Measurements from ENCODE around the gene POLR2F.
"Not testable (repeated sequence)": the region's sequence is repeated elsewhere in the genome, so short reads cannot be mapped to it uniquely, and the experiment has no call there.

Gene POLR2F

DNA sequence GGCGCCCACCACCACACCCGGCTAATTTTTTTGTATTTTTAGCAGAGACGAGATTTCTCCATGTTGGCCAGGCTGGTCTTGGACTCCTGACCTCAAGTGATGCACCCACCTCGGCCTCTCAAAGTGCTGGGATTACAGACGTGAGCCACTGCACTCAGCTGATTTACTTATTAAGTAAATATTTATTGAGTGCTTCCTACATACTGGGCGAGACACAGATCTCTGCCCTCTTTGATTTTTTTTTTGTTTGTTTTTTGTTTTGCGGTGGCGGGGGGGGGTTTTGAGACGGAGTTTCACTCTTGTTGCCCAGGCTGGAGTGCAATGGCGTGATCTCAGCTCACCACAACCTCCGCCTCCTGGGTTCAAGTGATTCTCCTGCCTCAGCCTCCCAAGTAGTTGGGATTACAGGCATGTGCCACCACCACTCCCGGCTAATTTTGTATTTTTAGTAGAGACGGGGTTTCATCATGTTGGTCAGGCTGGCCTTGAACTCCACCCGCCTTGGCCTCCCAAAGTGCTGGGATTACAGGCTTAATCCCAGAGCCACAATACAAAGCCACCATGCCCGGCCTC, 2.4 kb downstream of the POLR2F start:
- not testable (repeated sequence) for DNase-seq

DNA sequence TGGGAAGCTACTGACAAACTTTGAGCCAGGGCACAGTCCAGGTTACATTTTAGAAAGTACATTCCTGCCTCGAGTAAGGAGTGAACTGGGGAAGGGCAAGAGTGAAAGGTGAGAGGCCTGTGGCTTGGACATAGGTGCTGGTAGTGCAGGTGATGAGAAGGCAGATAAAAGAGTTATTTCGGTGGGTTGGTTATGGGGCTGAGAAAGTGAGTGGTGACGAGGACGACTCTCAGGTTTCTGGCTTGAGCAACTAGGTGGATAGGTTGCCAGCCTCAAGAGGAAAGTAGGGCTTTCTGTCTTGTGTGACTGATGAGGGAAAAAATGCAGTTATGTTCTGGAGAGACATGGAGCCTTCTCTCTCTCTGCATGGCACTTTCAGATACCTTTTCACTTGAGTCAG, 3.7 kb downstream of the POLR2F start:
- no peak for DNase-seq

DNA sequence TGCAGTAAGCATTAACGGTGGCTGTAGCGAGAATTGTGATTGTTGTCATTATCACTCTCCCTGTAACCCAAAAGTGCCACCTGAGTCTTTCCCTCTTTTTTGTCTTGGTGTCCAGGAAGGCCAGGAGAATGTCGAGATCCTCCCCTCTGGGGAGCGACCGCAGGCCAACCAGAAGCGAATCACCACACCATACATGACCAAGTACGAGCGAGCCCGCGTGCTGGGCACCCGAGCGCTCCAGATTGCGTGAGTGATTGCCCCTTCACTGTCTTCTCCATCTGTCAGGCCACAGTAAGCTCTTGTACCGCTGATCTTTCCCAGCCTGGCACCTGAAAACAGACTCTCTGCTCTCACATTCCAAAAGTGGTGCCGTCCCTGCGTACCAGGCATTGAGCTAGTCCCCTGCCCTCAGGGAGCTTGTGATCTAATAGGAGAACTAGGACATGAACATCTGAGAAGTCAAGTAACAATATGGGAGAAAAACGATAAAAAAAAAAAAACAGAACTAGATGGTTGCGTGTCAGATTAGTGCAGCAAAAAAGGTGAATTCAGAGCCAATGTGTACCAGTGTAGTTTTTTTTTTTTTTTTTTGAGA, 5.8 kb downstream of the POLR2F start:
- no peak for DNase-seq

DNA sequence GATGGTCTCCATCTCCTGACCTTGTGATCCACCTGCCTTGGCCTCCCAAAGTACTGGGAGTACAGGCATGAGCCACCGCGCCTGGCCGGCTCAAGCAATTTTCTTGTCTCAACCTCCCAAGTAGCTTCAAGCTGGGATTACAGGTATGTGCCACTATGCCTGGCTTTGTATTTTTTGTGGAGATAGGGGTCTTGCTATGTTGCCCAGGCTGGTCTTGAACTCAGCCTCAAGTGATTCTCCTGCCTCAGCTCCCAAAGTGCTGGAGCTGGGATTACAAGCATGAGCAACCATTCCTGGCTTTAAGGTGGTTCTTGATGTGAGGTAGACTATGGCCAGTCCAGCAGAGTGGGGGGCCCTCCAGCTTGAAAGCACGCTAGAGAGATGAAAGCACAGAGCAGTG, 7.6 kb downstream of the POLR2F start:
- DNase-seq, result no peak

DNA sequence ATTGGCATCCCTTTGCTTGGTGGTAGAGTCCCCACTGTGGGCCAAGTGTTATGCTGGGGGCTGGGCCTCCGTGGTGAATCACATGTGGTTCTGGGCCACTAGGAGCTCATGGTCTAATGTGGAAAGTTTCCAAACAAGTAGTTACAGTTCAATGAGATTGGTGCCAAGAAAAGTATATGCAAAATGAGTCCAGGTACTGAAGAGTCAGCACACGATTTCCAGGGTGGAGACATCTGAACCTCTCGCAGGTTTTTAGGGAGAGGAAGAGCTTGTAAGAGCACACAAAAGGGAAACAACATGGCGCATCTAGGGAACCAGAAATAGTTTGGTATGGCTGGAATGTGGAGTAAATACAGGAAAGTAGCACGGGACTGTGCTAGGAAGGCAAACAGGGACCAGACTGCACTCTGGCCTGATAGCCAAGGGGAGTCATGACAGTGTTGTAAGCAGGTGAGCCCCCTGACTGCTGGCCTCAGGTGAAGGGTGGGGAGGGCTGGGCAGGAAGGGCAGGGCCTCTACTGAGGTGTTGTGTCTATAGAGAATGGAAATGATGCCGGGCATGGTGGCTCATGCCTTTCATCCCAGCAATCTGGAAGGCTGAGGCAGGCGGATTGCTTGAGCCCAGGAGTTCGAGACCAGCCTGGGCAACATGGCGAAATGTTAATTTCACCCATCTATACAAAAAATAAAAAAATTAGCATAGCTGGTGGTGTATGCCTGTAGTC, 12.6 kb downstream of the POLR2F start:
- no peak for DNase-seq

DNA sequence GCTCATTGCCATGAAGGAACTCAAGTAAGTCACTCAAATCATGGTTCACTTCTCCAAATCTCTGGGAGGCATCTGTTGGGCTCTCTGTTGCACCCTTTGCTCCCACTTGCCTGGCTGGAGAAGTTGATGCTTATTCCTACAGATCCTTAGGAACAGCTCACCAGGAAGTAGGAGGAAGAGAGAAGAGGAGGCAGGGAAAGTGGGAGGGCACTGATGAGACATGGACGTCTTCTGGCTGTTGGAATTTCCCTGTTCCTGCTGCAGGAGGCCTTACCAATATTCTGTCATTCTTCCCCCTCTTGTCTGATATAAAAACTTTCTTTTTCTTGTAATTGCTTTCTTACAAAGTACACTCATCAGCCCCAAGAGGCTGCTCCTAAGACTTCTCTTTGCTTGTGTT, 13.6 kb downstream of the POLR2F start:
- DNase-seq, result no peak

DNA sequence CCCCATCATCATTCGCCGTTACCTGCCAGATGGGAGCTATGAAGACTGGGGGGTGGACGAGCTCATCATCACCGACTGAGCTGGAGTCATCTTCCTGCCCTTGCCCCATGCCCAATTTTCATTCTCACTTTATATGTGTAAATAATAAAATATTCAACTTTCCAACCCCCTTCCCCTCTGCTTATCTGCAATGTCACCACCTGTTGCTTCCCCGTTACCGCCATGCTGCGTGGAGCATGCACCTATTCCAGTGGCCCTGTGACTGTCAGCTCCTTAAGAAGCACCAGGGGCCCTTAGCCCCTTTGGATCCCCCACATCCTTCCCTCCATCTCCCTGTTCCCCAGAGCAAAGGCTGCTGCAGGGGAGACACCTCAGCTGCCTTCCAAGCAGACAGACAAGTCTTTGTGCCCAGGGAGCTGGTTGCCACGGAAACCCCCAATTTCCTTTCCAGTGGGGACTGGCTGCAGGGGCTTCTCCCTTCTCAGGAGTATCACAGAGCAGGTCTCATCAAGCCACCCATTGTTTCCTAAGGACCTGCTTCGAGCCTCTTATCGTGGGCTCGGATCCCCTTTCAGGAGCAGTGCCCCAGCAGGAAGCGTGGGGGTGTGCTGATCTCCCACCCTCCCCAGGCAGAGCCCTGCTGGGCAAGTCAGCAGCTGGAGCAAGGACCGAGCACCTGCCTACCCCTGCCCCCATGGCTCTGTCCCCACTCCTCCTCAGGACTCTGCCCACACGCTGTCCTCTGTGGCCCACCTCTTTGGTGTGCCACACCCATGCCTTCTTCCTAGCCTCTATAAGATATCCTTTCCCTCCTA, 14.3 kb downstream of the POLR2F start:
- no peak for DNase-seq

DNA sequence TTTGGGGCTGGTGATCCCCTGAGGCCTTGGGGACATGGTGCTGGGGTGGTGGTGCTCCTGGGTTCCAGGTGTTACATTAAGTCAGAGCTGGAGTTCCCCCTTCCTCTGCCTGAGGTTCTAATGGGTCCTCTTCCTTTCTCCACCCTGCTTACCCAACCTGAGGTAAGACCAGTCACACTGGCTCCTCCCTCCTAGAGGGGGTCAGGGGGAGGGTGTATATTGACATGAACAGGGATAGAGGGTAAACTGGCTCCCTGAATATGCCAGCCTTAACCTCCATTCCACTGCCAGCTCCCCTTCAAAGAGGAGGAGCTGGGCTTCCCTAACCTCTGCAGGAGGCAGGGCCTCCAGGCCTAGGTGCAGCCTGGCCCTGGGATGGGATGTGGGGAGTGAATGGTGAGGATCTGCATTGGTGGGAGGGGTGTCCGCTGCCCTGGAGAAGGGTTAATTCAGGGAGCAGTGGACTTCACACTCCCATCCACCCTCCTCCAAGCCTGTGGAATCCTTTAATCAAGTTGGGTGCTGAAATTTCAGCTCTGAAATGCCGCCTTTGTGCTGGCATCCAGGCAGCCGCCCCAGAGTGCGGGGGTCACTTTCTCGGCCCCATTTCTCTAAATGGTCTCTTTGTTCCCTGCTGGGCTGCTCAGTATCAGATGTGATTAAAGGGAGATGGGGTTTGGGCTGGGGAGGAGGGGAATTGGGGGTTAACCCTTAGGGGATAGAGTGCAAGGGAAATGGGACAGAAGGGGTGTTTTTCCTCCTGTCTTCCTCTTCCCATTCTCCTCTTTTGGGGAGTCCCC, 15.2 kb downstream of the POLR2F start:
- no peak for DNase-seq

DNA sequence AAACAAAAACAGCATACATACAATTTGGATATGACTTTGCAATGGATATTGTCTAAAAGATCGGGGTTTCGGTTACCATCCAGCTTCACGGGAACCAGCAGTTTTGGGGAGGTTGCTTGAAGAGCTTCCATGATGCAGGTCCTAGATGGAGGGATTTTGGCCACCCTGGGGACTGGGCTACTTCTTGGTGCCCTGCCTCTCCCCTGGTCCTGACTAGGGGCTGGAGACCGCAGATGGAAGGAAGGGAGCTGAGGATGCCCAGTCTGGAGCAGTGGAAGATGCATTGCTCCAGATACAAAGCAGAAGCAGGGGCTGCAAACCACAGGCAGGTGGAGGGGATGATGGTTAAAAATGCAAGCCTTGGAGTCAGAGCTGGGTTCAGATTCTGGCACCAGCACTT, 17.4 kb downstream of the POLR2F start:
- DNase-seq, result no peak

DNA sequence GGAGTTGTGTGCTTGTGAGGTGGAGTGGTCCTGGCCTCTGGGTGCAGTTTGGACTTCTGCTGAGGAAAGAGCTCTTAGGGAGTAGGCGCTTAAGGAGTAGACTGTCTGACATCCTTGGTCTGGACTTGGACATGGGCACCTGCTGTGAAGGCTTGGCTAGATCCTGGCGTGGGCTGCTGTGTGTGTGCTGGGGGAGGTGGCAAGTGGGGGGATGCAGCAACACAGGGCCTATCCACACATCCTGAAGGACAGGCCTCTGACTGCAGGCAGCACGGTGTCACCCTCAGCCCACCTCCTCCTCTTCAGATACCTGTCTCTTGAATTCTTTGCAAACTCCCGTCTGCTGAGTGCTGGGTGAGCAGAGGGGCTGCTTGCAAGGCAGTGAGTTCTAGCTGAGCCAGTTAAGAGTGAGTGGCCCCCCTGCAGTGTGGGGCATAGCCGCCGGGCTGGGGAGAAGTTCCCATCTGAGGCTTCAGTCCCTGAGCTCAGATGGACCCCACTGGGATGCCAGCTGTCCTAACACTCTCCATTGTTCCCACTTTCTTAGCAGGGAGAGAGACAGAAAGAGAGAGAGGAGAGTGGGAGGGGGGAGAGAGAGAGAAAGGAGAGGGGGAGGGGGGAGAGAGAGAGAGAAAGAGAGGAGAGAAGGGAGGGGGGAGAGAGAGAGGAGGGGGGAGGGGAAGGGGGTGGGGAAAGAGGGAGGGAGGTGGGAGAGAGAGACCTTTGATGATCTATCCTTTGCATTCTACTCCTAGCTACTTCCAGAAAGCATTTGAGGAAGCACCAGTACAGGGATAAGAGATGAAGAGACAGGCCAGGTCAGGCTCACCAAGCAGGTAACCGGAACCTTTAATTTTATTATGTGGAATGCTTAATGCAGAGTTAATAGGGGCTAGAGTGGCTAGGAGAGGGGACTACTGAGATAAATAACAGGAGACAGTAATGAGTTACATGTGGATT, 18.3 kb downstream of the POLR2F start:
- DNase-seq, result no peak

DNA sequence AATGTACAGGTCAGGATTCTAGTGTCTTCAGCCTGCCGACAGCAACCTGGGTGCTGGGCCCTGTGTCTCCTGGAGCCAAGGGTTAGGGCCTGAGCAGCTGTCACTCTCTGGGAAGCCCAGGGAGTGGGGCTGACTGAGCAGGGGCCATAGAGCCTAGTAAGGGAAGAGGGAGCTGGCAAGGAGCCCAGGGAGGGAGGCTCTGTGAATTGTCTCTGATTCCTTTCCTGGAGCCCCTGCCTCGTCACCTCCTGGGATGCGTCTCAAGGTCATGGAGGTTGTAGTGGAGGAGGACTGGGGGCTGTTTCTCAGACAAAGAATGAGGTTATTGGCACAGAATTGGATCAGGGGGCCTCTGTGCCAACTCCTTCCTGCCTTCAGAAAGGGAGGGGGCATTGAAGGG, 19.0 kb downstream of the POLR2F start:
- no peak for DNase-seq

DNA sequence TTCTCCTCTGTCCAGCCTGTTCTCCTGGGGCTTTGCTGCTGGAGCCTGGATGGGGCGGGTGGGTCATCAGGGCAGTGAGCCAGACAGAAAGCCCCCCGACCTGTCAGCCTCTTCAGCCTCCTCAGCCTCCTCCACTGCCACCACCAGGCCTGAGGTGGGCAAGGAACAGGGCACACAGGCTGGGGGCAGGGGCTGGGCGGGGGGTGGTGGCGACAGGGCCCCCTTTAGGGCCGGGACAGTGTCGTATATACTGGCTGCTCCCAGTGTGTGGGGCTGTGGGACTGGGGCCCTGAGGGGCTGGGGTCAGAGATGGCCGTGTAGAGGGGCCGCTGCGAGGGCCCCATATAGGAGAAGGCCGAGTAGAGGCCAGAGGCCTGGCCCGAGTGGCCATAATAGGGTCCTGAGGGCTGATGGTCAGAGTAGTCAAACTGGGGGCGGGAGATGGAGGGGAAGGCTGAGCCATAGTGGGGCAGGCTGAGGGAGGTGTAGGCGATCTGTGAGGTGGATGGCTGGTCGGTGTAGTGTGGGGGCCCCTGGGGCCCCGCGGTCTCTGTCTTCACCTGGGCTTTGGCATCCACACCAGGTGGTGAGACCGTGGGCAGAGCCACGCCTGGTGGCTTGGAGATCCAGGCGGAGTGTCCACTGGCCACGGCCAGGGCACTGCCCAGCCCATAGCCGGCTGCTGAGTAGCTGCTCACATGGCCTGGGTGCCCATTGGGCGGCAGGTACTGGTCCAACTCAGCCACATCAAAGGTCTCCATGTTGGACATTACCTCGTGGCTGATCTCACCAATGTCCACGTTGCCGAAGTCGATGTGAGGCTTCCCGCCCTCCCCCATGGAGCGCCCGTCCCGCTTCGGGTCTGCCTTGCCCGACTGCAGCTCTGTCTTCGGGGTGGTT, 20.0 kb downstream of the POLR2F start:
- no peak for DNase-seq

DNA sequence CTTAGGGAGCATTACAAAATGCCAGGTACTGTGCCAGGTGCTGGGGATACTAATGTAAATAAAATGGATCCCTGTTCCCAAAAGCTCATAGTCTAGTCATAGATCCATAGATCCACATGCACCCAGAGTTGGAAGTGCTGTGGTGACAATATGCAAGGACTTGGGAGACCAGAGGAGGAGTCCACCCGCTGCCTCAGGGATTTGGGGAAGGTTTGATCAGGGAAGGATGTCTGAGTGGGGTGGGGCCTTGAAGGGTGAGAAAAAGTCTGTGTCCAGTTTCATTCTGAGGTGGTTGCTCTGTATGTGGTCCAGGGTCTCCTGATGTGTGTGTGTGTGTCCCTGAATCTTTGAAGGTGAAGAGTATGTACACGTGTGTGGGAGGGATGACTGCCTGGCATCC, 21.7 kb downstream of the POLR2F start:
- DNase-seq, result no peak

DNA sequence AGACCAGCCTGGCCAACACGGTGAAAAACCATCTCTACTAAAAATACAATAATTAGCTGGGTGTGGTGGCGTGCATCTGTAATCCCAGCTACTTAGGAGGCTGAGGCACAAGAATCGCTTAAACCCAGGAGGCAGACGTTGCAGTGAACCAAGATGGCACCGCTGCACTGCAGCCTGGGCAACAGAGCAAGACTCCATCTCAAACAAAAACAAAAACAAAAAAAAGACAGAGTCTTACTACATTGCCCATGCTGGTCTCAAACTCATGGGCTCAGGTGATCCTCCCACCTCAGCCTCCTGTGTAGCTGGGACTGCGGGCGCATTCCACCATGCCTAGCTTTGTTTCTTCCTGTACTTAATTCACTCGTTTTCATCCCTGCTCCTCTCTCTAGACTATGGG, 22.5 kb downstream of the POLR2F start:
- not testable (repeated sequence) for DNase-seq

DNA sequence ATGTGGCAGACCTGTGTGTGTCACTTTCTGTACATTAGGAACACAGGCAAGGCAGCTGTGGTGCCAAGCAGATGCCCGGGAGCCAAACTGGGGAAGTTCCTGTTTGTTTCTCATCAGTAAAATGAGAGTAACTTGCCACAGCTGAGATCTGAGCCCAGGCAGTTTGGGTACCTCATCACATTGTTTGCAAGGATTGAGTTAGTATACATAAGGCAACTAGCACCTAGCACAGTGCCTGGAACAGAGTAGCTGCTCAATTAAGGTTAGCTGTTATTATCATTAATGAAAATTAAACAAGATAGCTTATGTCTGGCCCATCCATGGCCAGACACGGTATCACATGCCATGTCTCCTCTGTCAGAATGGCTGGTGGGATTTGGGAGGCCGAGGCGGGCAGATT, 23.0 kb downstream of the POLR2F start:
- no peak for DNase-seq

DNA sequence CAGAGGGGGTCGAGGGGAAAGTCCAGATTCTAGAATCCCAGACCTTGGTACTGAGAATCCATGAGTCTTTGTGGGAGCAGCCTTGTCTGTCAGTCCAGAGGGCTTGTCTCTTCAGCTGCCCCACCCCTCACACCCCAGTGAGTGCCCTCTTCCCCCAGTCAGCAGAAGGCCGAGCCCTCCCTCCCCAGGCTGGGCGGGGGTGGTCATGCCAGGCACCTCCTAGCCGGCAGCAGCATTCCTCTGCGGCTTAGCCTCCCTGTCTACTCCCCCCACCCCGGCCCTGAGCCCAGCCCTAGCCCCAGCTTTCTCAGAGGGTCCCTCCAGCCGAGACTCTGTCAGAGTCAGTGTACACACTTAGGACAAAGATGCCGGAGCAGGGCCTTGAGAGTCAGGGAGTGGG, 26.3 kb downstream of the POLR2F start:
- DNase-seq, result no peak

DNA sequence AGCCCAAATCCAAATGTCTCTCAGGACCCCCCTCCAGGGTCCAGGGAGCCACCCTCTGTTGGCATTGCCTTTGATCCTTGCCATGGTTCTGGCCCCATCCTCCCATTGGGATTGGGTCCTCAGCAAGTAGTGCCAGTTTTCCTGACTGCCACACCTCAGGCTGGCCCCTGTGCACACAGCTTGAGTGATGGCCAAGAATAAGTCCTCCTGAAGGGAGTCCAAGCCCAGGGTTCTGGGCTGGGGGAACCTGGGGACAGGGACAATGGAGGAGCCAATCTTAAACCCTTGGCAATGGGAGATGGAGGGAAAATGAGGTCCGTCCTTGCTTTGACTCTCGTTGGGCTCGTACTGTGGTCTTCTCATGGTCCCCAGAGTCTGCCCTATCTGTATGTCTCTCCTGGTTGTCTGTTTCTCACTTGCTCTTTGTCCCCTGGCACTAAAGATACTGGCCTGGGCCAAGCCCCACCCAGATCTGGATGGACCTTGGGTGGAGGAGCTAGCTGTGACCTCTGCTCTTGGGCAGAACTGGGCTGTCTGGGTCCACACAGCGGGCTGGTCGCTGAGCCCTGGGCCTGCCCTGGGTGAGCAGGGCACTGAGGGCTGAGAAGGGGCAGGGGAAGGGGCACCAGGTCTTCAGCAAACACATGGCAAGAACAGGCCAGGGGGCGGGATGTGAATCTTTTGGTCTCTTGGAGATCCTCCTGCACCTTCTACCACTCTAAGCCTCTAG, 27.9 kb downstream of the POLR2F start:
- no peak for DNase-seq

DNA sequence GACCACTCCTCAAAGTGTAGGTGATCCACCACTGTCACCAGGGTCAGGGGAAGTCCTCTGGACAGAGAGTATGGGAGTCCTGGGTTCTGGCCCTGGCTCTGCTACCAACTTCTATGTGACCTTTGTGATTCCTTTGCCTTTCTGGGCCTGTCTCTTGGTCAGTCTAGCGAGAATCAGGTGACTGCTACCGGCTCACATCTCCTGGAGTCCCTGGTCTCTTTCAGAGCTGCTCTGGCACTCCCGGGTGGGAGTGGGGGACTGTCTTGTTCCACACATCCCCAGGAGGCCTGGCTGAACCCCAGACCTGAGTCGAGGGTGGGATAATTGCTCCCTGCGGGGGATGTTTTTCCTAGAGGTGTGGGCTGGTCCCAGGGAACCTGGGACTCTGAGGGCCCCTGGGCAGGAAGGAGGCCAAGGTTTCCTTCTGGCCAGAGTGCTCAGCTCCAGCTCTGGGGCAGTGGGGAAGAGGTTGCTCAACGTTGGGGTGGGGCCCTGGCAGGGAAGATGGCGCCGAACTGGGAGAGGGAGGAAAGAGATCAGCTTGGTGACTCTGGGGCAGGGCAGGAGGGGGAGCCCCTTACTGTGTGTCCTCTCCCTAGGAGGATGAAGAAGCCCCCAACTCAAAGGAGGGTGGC, 28.8 kb downstream of the POLR2F start:
- DNase-seq, result no peak
